A673 (cell line): ENCODE results near the gene IGSF6. TPM values are rescaled to one million over a fixed set of nuclear protein-coding genes. Genes with fewer than 3 reads are reported as not detected.

Experiments used
- Bru-seq: library from RNA; stranded (reverse); fragments of 400-500 nt; gene quantifications from one replicate; lab custom pipeline; 2021; lab: Mats Ljungman, UMichigan
- BruChase-seq, 2 experiments: library from RNA; stranded (reverse); fragments of 400-500 nt; gene quantifications; one replicate each; lab custom pipeline; 2021; lab: Mats Ljungman, UMichigan
- BruUV-seq: library from RNA; stranded (reverse); fragments of 400-500 nt; replicated peaks from 2 replicates; lab custom pipeline; 2021; lab: Mats Ljungman, UMichigan
- CTCF ChIA-PET: fragments of 300-600 bp; sonication (Branson Sonifier 250); formaldehyde crosslinking; loops from one replicate; lab custom pipeline; 2022; ENCODE audit warnings: antibody characterized with exemption; lab: Charles Lee
- POLR2A ChIA-PET: fragments of 300-600 bp; sonication (Branson Sonifier 250); formaldehyde crosslinking; loops from one replicate; lab custom pipeline; 2022; ENCODE audit warnings: antibody characterized with exemption; ENCODE audit not compliant: low non-redundant PET; lab: Charles Lee
- DNase-seq: peaks from one replicate; pipeline ENCODE4 v3.0.0-alpha.2; 2015; ENCODE audit warnings: low spot score
- H3K27ac ChIP-seq: fragments of 200-600 bp; sonication (generic); 2 replicates; pipeline ENCODE4 v1.5.1; 2016; ENCODE audit warnings: mixed run types, low read depth, mild to moderate bottlenecking, mixed read lengths, antibody characterized with exemption, low read length; ENCODE audit not compliant: poor library complexity, severe bottlenecking
- H3K27me3 ChIP-seq: fragments of 200-600 bp; sonication (generic); replicated peaks from 2 replicates; pipeline ENCODE4 v1.6.1; 2017; ENCODE audit warnings: mixed run types, low read depth, mild to moderate bottlenecking, mixed read lengths, antibody characterized with exemption, low read length; ENCODE audit not compliant: insufficient read depth, poor library complexity
- H3K36me3 ChIP-seq: fragments of 200-600 bp; sonication (generic); 2 replicates; pipeline ENCODE4 v1.6.1; 2016; ENCODE audit warnings: mixed run types, mild to moderate bottlenecking, mixed read lengths, antibody characterized with exemption, low read length; ENCODE audit not compliant: insufficient read depth, poor library complexity, severe bottlenecking
- H3K4me1 ChIP-seq: fragments of 200-600 bp; sonication (generic); 2 replicates; pipeline ENCODE4 v1.6.1; 2017; ENCODE audit warnings: mixed run types, mild to moderate bottlenecking, mixed read lengths, antibody characterized with exemption, low read length; ENCODE audit not compliant: insufficient read depth, poor library complexity, severe bottlenecking
- H3K4me3 ChIP-seq: fragments of 200-600 bp; sonication (generic); 2 replicates; pipeline ENCODE4 v1.5.1; 2016; ENCODE audit warnings: low read depth, mixed run types, mild to moderate bottlenecking, mixed read lengths, low read length; ENCODE audit not compliant: poor library complexity, severe bottlenecking
- H3K9me3 ChIP-seq: fragments of 200-600 bp; sonication (generic); 2 replicates; pipeline ENCODE4 v1.6.1; 2016; ENCODE audit warnings: mixed run types, low read depth, mild to moderate bottlenecking, mixed read lengths, antibody characterized with exemption, low read length; ENCODE audit not compliant: poor library complexity, severe bottlenecking
- EZH2 ChIP-seq: fragments of 200-600 bp; sonication (generic); IDR thresholded peaks from 2 replicates; pipeline ENCODE4 v1.6.1; 2017; ENCODE audit warnings: borderline replicate concordance, low read depth, mild to moderate bottlenecking, mixed read lengths, antibody characterized with exemption, low read length; ENCODE audit not compliant: poor library complexity, severe bottlenecking
- intact Hi-C: fragments of 100-400 bp; cut with micrococcal nuclease; formaldehyde crosslinking; loops from one replicate; pipeline ENCODE4 v1.10.0; 2022; ENCODE audit not compliant: unreplicated experiment
- long read RNA-seq: library from polyadenylated mRNA; stranded (forward); transcript quantifications from one replicate; pipeline ENCODE4 v2.0.0, GENCODE V29; 2022
- total RNA-seq: library from RNA; stranded (reverse); gene quantifications from 2 replicates; pipeline ENCODE4 v1.2.3, GENCODE V29; 2021
- TF ChIP-seq, protein P1 (sequence below): fragments of 300-800, 200-600 bp; sonication (generic); conservative IDR thresholded peaks from 2 replicates; pipeline ENCODE4 v1.5.1; 2017; ENCODE audit warnings: low read depth, mild to moderate bottlenecking, antibody characterized with exemption, low read length, moderate library complexity, mixed read lengths

IGSF6 gene, protein sequence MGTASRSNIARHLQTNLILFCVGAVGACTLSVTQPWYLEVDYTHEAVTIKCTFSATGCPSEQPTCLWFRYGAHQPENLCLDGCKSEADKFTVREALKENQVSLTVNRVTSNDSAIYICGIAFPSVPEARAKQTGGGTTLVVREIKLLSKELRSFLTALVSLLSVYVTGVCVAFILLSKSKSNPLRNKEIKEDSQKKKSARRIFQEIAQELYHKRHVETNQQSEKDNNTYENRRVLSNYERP
- not detected in 2 replicates for total RNA-seq
- not detected for Bru-seq, nascent RNA
- not detected for BruChase-seq, experiment 1, labeled RNA remaining after a 2-hour chase
- BruChase-seq, experiment 2, labeled RNA remaining after a 6-hour chase = not detected
- long read RNA-seq, partial matches to known transcripts = 0 of 1 reads
- long read RNA-seq, other reads (novel, unspliced or antisense) = 1 of 1 reads

DNA sequence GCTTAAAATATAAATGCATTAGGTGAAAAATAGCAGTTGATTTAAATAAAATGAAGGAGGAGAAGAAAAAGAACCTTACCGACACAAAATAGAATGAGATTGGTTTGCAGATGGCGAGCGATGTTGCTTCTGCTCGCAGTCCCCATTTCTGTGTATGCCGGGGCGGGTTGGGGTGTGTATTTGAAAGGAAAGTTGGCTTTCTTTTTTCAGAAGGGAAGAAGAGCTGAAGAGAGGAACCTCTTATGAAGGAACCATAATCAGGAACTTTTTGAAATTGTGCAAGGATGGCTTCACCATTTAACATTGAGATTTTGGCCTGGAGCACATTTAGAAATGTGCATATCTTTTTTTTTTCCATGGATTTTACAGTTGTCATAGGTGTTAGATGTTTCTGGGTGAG is at the start of gene IGSF6:
Gene IGSF6, minus strand, starts transcription at position 156 of the 400 bp plus-strand sequence. Its CDS starts 10 bp downstream, at position 146.
- POLR2A ChIA-PET = no interaction called here
- Histone ChIP-seq H3K4me1 (no peaks in the 10 kb centered on the region), H3K27ac (no peak within 1 kb of the TSS), H3K27me3 (no peaks in the 10 kb centered on the region), H3K4me3 (no peak within 1 kb of the TSS), H3K36me3 (peaks cover 6% of the 10 kb centered on the region), H3K9me3 (no peaks in the 10 kb centered on the region)
- intact Hi-C loops = no loop called here
- BruUV-seq = no TSS peak
- CTCF ChIA-PET = interaction anchor here (0.5 kb wide), 1 partner anchor 9 kb away, joined by 7 read pairs; no protein-coding TSS in a partner anchor
- no peak for TF ChIP-seq EZH2
- TF ChIP-seq, protein P1, sequence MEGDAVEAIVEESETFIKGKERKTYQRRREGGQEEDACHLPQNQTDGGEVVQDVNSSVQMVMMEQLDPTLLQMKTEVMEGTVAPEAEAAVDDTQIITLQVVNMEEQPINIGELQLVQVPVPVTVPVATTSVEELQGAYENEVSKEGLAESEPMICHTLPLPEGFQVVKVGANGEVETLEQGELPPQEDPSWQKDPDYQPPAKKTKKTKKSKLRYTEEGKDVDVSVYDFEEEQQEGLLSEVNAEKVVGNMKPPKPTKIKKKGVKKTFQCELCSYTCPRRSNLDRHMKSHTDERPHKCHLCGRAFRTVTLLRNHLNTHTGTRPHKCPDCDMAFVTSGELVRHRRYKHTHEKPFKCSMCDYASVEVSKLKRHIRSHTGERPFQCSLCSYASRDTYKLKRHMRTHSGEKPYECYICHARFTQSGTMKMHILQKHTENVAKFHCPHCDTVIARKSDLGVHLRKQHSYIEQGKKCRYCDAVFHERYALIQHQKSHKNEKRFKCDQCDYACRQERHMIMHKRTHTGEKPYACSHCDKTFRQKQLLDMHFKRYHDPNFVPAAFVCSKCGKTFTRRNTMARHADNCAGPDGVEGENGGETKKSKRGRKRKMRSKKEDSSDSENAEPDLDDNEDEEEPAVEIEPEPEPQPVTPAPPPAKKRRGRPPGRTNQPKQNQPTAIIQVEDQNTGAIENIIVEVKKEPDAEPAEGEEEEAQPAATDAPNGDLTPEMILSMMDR = no peak
- no peak for DNase-seq

DNA sequence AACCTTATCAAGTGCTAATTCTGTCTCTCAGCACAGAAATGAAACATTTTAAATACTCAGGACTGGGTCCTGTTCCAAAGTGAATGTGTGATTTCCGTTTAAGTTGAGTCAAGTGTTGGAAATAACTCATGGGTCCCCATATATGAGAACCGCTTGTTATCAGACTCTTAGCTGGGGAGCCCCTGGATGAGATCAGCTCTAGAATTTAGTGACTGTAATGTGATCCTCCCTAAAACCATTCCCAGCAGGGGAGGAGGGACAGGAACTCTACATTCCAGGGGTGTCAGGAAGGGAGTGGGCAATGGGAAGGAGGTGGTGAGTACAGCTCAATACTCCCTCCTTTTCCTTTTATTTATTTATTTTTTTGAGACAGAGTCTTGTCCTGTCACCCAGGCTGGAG is 48.9 kb upstream of the IGSF6 start:
- ChIA-PET POLR2A (no interaction called here), CTCF (interaction anchor here (0.7 kb wide), 1 partner anchor 17 kb away, joined by 6 read pairs; no protein-coding TSS in a partner anchor)
- no peak overlapping the region for H3K4me3 ChIP-seq
- no peaks in the 10 kb centered on the region for H3K9me3 ChIP-seq
- intact Hi-C loops = no loop called here
- H3K36me3 ChIP-seq = no peaks in the 10 kb centered on the region
- no peaks in the 10 kb centered on the region for H3K27me3 ChIP-seq
- BruUV-seq = no TSS peak
- TF ChIP-seq, protein P1 = no peak
- no peak for TF ChIP-seq EZH2
- peak; percentile 12 for DNase-seq
- no peak overlapping the region for H3K27ac ChIP-seq
- H3K4me1 ChIP-seq = no peaks in the 10 kb centered on the region

DNA sequence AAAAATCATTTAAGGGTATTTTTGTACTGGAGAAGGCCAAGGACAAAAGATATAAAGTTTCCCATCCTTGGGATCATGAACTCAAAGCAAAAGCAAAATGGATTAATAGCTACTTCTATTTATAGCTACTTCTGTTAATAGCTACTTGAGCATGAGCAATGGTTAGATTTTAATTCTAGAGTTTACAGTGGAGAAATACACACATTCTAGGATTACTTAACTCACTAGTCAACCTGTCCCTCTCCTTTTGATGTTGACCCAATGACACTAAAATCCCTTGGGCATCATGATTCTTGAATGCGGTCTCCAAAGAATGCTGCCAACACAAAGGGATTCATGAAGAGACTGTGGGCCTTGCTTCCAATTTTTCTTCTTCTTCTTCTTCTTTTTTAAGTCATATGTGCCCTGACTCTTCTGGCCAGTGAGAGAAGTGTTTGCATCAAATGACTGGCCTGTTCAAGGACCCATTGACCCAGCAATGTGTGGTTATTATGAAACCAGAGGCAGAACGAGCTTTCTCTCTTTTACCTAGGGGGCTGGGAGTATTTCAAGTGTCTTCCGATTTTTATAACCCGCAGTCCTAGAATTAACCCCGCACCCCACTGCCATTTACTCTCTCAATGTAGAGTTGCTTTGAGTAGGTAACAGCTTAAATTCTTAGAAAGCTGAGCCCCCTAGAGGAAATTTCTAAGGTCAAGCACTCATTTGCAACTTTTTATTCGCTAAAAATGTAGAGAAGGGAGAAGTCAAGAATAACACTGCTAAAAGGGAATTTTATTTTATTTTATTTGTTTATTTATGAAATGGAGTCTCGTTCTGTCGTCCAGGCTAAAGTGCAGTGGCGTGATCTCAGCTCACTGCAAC is 46.0 kb upstream of the IGSF6 start:
- Histone ChIP-seq H3K27me3 (no peaks in the 10 kb centered on the region), H3K4me3 (no peak overlapping the region), H3K4me1 (no peaks in the 10 kb centered on the region), H3K9me3 (no peaks in the 10 kb centered on the region), H3K36me3 (no peaks in the 10 kb centered on the region), H3K27ac (no peak overlapping the region)
- POLR2A ChIA-PET = no interaction called here
- DNase-seq = no peak
- BruUV-seq = no TSS peak
- intact Hi-C loops = no loop called here
- TF ChIP-seq EZH2 = no peak
- TF ChIP-seq, protein P1 = no peak
- CTCF ChIA-PET = interaction anchor here (0.6 kb wide), 1 partner anchor 116 kb away, joined by 5 read pairs; no protein-coding TSS in a partner anchor
